GM12865 (cell line): Measurements from ENCODE around the gene RUNX2.

ENCODE experiments used
- DNase-seq: peaks from one replicate; pipeline ENCODE4 v3.0.0; 2010; ENCODE audit warnings: low read depth
- H3K4me3 ChIP-seq: 2 replicates; pipeline ENCODE4 v1.5.1; 2011; ENCODE audit warnings: mild to moderate bottlenecking, low read depth, low read length, control low read depth
- TF ChIP-seq, protein P1 (sequence below): IDR thresholded peaks from 2 replicates; pipeline ENCODE4 v1.5.1; 2011; ENCODE audit warnings: low read length, control low read depth, low read depth, inconsistent platforms; ENCODE audit not compliant: insufficient read depth; ENCODE audit errors: missing control alignments

The RUNX2 gene

GRCh38 chr6:45423824-45424450 lies 95.8 kb downstream of the RUNX2 start:
- TF ChIP-seq, protein P1, sequence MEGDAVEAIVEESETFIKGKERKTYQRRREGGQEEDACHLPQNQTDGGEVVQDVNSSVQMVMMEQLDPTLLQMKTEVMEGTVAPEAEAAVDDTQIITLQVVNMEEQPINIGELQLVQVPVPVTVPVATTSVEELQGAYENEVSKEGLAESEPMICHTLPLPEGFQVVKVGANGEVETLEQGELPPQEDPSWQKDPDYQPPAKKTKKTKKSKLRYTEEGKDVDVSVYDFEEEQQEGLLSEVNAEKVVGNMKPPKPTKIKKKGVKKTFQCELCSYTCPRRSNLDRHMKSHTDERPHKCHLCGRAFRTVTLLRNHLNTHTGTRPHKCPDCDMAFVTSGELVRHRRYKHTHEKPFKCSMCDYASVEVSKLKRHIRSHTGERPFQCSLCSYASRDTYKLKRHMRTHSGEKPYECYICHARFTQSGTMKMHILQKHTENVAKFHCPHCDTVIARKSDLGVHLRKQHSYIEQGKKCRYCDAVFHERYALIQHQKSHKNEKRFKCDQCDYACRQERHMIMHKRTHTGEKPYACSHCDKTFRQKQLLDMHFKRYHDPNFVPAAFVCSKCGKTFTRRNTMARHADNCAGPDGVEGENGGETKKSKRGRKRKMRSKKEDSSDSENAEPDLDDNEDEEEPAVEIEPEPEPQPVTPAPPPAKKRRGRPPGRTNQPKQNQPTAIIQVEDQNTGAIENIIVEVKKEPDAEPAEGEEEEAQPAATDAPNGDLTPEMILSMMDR = no peak
- no peak overlapping the region; the same call in 1 of the 2 replicates for H3K4me3 ChIP-seq
- DNase-seq = peak; percentile 17

- DNase-seq = no peak
- no peak overlapping the region for H3K4me3 ChIP-seq
- TF ChIP-seq, protein P1 = no peak
These were observed 96.3 kb downstream of the RUNX2 start for GRCh38 chr6:45424451-45424861.

GRCh38 chr6:45426251-45426650 lies 98.1 kb downstream of the RUNX2 start:
- DNase-seq = no peak
- TF ChIP-seq, protein P1 = no peak
- H3K4me3 ChIP-seq = no peak overlapping the region

- no peak overlapping the region for H3K4me3 ChIP-seq
- DNase-seq = no peak
- TF ChIP-seq, protein P1 = no peak
These were observed 99.6 kb downstream of the RUNX2 start for GRCh38 chr6:45427726-45428125.

- no peak for DNase-seq
- TF ChIP-seq, protein P1 = no peak
- H3K4me3 ChIP-seq = no peak overlapping the region
These were observed 100.6 kb downstream of the RUNX2 start for GRCh38 chr6:45428727-45429126.

- TF ChIP-seq, protein P1 = no peak
- DNase-seq = no peak
- H3K4me3 ChIP-seq = no peak overlapping the region
These were observed 102.6 kb downstream of the RUNX2 start for GRCh38 chr6:45430590-45431202.
